ENCODE measurements around the gene KLHL3.

DNA sequence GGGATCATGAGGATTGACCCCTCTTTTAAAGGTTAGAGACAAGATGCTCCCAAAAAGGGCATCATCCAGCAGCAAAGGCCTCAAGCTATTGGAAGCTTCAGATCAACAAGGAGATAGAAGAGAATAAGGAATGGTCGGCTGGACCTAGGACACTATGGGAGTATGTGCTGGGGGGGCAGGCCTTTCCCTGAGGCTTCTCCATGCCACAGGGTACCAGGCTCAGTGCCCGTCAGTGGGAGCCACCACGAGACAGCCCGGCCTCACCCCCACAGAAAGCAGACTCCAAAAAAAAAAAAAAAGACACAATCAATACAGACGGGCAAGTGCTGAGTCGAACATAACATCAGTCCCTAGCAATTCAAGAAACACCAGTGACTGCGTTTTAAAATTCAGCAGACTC is 117.4 kb downstream of the KLHL3 start:
- TF ChIP-seq, protein P1, sequence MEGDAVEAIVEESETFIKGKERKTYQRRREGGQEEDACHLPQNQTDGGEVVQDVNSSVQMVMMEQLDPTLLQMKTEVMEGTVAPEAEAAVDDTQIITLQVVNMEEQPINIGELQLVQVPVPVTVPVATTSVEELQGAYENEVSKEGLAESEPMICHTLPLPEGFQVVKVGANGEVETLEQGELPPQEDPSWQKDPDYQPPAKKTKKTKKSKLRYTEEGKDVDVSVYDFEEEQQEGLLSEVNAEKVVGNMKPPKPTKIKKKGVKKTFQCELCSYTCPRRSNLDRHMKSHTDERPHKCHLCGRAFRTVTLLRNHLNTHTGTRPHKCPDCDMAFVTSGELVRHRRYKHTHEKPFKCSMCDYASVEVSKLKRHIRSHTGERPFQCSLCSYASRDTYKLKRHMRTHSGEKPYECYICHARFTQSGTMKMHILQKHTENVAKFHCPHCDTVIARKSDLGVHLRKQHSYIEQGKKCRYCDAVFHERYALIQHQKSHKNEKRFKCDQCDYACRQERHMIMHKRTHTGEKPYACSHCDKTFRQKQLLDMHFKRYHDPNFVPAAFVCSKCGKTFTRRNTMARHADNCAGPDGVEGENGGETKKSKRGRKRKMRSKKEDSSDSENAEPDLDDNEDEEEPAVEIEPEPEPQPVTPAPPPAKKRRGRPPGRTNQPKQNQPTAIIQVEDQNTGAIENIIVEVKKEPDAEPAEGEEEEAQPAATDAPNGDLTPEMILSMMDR (IDR thresholded peaks at IDR 0.05; ENCODE audit: low read depth, low read length, poor library complexity, severe bottlenecking) = no peak
- no peak for TF ChIP-seq EZH2phosphoT487 (IDR thresholded peaks at IDR 0.05; ENCODE audit: borderline replicate concordance, low read length)
